HEK293T (cell line): ENCODE measurements around the gene CLASP2.

ENCODE experiments used
- ARNT ChIP-seq: fragments of 450-650 bp; IDR thresholded peaks from 2 replicates; pipeline ENCODE4 v1.6.1; 2017; ENCODE audit warnings: mild to moderate bottlenecking
- BHLHE40 ChIP-seq: fragments of 450-650 bp; IDR thresholded peaks from 2 replicates; pipeline ENCODE4 v1.6.1; 2016; ENCODE audit warnings: mild to moderate bottlenecking, moderate library complexity, borderline replicate concordance
- CTBP1 ChIP-seq: fragments of 450-650 bp; IDR thresholded peaks from 2 replicates; pipeline ENCODE4 v1.6.1; 2016; ENCODE audit warnings: borderline replicate concordance
- FOXA1 ChIP-seq: fragments of 450-650 bp; IDR thresholded peaks from 2 replicates; pipeline ENCODE4 v1.6.1; 2016; ENCODE audit warnings: mild to moderate bottlenecking
- FOXK2 ChIP-seq: fragments of 450-650 bp; IDR thresholded peaks from 2 replicates; pipeline ENCODE4 v1.6.1; 2016; ENCODE audit warnings: mild to moderate bottlenecking
- FOXM1 ChIP-seq: fragments of 450-650 bp; IDR thresholded peaks from 2 replicates; pipeline ENCODE4 v1.6.1; 2017; ENCODE audit warnings: mild to moderate bottlenecking, borderline replicate concordance
- HDGF ChIP-seq: fragments of 450-650 bp; IDR thresholded peaks from 2 replicates; pipeline ENCODE4 v1.6.1; 2017; ENCODE audit warnings: antibody characterized with exemption, borderline replicate concordance
- L3MBTL2 ChIP-seq: fragments of 450-650 bp; conservative IDR thresholded peaks from 2 replicates; pipeline ENCODE4 v1.6.1; 2016; ENCODE audit warnings: mild to moderate bottlenecking
- NFRKB ChIP-seq: fragments of 450-650 bp; IDR thresholded peaks from 2 replicates; pipeline ENCODE4 v1.6.1; 2016; ENCODE audit warnings: mild to moderate bottlenecking, moderate library complexity
- PKNOX1 ChIP-seq: fragments of 450-650 bp; IDR thresholded peaks from 2 replicates; pipeline ENCODE4 v1.6.1; 2016
- SP1 ChIP-seq: fragments of 450-650 bp; IDR thresholded peaks from 2 replicates; pipeline ENCODE4 v1.6.1; 2017
- SUZ12 ChIP-seq: fragments of 450-650 bp; IDR thresholded peaks from 2 replicates; pipeline ENCODE4 v1.6.1; 2016; ENCODE audit warnings: mild to moderate bottlenecking
- ZNF384 ChIP-seq: fragments of 450-650 bp; IDR thresholded peaks from 2 replicates; pipeline ENCODE4 v1.6.1; 2016

GRCh38 chr3:33582234-33582633 lies 135.8 kb downstream of the CLASP2 start:
- TF ChIP-seq FOXK2 (no peak), SP1 (no peak), PKNOX1 (no peak), SUZ12 (no peak), HDGF (no peak), BHLHE40 (no peak), FOXA1 (no peak), ARNT (no peak), CTBP1 (no peak), NFRKB (no peak), L3MBTL2 (no peak), ZNF384 (no peak), FOXM1 (no peak)
